Measurements from ENCODE around the gene CLIC4.
"Not testable (repeated sequence)": the region's sequence is repeated elsewhere in the genome, so short reads cannot be mapped to it uniquely, and the experiment has no call there.

CLIC4 gene

DNA sequence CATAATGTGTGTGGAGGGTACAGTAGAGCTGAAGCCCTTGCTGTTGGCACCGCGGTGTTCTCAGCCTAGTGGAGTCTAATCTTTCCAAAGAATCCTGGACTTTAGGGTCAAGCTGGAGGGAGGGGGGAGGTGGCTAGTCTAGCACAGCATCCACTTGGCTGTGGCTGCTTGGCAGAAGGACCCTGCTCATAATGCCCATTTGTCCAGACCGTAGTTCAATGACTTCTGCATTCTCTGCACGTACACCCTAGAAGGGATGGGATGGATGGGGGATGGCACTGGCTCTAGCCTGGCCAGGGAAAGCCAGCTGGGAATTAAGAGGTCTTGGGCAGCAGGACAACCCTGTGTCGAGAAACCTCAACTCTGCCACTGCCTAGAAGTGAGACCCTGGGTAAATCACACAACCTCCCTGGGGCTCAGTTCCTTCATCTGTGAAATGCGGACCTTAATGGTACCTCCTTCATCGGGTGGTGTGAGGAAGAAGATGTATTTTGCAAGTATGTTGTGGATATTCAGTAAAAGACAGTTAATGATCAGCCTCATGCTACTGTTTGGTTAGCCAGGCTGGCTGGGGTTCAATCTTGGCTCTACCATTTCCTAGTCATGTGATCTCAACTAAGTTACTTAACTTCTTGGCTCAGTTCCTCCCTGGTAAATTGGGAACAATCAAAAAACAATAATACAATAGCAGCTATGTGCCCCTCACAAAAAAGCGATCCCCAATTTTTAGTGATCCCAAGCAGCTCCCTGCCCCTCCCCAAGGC, 27.2 kb upstream of the CLIC4 start:
- peak; percentile 99 for DNase-seq (ENCODE audit: low spot score)

DNA sequence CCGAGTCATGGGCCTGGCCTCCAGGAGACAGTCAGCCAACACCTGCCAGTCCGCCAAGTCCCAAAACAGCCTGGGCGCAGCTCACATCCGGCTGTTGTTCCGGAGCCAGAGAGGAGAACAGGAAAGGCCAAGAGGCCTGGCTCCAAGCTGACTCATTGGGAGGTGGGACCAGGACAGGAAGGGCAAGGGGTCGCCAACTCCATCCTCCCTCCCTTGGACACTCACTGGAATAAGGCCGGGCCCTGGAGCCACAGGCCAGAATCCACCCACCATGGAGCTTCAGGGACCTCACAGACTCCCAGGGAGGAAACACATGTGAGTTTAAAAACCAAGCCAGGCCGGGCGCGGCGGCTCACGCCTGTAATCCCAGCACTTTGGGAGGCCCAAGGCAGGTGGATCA, 25.1 kb upstream of the CLIC4 start:
- no peak for DNase-seq (ENCODE audit: low spot score)

DNA sequence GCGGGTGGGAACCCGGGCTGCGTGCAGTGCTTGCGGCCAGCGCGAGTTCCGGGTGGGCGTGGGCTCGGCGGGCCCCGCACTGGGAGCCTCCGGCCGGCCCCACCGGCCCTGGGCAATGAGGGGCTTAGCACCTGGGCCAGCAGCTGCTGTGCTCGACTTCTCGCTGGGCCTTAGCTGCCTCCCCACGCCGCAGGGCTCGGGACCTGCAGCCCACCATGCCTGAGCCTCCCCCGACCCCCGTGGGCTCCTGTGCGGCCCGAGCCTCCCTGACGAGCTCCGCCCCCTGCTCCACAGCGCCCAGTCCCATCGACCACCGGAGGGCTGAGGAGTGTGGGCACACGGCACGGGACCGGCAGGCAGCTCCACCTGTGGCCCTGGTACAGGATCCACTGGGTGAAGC, 23.7 kb upstream of the CLIC4 start:
- no peak for DNase-seq (ENCODE audit: low spot score)

DNA sequence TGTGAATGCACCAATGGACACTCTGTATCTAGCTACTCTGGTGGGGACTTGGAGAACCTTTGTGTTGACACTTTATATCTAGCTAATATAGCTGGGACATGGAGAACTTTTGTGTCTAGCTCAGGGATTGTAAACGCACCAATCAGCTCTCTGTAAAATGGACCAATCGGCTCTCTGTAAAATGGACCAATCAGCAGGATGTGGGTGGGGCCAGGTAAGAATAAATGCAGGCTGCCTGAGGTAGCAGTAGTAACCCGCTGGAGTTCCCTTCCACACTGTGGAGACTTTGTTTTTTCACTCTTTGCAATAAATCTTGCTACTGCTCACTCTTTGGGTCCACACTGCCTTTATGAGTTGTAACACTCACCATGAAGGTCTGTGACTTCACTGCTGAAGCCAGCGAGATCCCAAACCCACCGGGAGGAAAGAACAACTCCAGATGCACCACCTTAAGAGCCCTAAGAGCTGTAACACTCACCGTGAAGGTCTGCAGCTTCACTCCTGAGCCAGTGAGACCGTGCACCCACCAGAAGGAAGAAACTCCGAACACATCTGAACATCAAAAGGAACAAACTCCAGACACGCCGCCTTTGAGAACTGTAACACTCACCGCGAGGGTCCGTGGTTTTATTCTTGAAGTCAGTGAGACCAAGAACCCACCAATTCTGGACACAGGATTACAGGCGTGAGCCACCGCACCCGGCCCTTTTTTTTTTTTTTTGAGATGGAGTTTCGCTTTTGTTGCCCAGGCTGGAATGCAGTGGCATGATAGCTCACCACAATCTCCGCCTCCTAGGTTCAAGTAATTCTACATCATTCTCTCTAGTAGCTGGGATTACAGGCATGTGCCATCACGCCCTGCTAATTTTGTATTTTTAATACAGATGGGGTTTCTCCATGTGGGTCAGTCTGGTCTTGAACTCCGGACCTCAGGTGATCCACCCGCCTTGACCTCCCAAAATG, 22.9 kb upstream of the CLIC4 start:
- not testable (repeated sequence) for DNase-seq (ENCODE audit: low spot score)

GRCh38 chr1:24724345-24725208, 20.7 kb upstream of the CLIC4 start:
- DNase-seq (ENCODE audit: low spot score), result no peak

GRCh38 chr1:24725209-24725651, 20.0 kb upstream of the CLIC4 start:
- DNase-seq (ENCODE audit: low spot score), result no peak

GRCh38 chr1:24726741-24727140, 18.5 kb upstream of the CLIC4 start:
- DNase-seq (ENCODE audit: low spot score), result no peak

DNA sequence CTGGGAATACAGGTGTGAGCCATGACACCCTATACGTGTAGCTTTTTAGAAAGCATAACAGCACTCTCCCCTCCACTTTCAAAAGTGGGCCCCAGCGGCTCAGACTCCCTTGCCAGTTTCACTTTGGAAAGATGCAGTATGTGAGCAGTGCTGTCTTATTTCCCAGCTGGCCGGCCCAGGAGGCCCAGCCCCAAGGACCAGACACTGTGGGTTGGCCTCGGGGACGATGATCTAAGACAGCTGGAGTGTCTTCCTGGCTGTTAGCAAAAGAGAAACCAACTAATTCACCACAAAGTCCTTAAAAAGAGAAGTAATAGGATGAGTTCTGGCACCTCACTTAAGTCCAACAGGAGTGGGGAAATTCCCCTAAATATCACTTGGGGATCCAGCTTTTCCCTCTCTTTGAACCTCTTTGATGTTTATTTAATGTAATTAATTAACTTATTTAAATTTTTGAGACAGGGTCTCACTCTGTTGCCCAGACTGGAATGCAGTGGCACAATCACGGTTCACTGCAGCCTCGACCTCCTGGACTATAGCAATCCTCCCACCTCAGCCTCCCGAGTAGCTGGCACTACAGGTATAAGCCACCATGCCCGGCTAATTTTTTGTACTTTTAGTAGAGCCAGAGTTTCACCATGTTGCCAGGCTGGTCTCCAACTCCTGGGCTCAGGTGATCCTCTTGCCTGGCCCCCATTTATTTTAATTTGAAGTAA, 17.6 kb upstream of the CLIC4 start:
- peak; percentile 70 for DNase-seq (ENCODE audit: low spot score)

DNA sequence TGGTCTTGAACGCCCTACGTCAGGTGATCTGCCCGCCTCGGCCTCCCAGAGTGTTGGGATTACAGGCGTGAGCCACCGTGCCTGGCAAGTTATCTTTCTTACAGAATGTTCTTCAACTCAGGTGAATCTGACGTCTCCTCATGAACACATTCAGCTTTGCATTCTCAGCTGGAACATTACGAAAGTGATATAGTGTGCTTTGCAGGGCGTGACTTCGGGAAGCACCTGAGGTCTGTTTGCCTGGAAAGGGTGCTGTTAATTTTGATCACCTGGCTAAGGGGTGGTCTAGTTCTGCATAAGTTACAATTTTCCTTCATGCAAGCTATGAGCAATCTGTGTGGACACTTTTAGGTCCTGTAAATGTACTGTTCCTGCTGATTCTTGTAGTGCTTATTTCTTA, 16.3 kb upstream of the CLIC4 start:
- DNase-seq (ENCODE audit: low spot score), result no peak

GRCh38 chr1:24732186-24732885, 12.9 kb upstream of the CLIC4 start:
- DNase-seq (ENCODE audit: low spot score), result no peak

DNA sequence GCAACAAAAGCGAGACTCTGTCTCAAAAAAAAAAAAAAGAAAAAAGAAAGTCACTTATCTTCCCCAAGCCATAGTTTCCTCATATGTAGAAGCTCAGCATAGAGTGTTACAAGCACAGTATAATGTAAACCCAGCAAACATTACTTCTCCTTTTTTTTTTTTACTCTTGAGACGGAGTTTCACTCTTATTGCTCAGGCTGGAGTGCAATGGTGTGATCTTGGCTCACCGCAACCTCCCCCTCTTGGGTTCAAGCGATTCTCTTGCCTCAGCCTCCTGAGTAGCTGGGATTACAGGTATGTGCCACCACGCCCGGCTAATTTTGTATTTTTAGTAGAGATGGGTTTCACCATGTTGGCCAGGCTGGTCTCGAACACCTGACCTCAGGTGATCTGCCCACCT, 11.9 kb upstream of the CLIC4 start:
- not testable (repeated sequence) for DNase-seq (ENCODE audit: low spot score)

- DNase-seq (ENCODE audit: low spot score), result no peak
These were observed 10.1 kb upstream of the CLIC4 start for GRCh38 chr1:24735156-24735508.

- DNase-seq (ENCODE audit: low spot score), result no peak
These were observed 9.5 kb upstream of the CLIC4 start for GRCh38 chr1:24735509-24736375.

GRCh38 chr1:24737368-24738117, 7.7 kb upstream of the CLIC4 start:
- no peak for DNase-seq (ENCODE audit: low spot score)

DNA sequence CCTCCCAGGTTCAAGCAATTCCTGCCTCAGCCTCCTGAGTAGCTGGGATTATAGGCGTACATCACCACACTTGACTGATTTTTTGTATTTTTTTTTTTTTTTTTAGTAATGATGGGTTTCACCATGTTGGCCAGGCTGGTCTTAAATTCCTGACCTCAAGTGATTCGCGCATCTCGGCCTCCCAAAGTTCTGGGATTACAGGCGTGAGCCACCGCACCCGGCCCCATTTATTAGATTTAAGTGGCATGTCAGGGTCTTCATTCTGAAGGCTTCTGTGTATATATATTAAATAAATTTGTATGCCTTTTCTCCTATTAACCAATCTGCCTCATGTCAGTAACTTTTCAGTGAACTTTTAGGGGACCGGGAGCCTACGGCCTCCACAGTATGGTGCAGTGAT, 6.0 kb upstream of the CLIC4 start:
- no peak for DNase-seq (ENCODE audit: low spot score)

DNA sequence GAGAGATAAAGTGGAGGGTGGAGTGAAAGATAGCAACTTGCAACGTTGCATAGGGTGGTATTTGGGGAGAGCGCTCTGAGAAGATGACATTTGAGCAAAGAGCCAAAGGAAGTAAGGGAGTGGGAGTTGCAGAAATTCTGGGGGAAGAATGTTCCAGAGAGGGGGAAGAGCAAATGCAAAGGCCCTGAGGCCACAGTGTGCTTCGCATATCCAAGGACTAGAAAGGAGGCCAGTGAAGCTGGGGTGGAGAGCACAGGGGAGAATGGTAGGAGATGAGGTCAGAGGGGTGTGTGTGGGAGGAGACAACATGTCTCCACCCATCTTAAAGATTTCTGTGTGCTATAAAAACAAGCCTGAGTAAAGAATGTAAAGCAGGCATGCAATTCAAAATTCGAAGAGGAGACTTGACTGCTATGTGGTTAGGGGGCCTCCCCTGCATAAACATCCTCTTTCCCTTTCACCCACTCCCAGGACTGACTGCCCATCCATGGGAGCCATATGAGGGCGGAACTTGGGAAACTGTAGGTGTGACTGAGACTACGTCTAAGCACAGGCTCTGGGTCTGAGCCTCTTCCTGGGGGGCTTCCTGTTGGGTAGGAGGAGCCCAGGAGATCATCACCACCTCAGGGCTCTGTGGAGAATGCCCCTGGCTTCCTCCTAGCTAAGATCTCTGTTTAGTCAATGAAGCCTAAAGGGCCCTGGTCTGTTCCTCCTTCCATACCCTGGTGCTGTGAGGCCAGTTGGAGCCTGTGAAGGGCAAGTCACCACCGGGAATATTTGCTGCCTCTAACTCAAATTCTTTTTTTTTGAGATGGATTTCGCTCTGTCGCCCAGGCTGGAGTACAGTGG, 2.9 kb upstream of the CLIC4 start:
- no peak for DNase-seq (ENCODE audit: low spot score)

- DNase-seq (ENCODE audit: low spot score), result peak; percentile 75
These were observed 1.6 kb upstream of the CLIC4 start for GRCh38 chr1:24743404-24744211.

Data from globus pallidus (tissue), 1 donor.